ENCODE data around the gene MAVS. TPM values are rescaled to one million over a fixed set of nuclear protein-coding genes. Genes with fewer than 3 reads are reported as not detected.

The MAVS gene
- total RNA-seq, 1 experiment from 2014 or later: 38.7 TPM

DNA sequence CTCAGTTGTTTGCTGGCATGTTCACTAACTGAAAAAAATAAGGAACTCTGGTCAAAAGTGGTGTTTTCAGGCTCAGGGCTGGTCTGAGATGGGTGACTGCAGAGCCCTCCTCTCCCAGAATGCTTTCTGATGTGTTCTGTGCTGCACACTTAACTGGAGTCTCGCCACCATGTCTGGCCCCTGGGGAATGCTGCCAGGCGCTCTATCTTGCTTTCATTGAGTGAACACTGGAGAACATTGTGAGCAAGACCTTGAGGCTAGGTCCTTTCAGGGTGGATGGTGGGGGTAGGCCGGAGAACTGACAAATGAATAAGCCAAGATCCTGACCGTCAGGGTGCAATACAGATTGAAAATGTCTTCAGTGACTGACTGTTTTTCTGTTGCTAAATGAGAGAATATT lies 62.0 kb downstream of the MAVS start:
- H3K36me3 ChIP-seq (ENCODE audit: low read depth, low read length): peaks cover 49% of the 10 kb centered on the region

DNA sequence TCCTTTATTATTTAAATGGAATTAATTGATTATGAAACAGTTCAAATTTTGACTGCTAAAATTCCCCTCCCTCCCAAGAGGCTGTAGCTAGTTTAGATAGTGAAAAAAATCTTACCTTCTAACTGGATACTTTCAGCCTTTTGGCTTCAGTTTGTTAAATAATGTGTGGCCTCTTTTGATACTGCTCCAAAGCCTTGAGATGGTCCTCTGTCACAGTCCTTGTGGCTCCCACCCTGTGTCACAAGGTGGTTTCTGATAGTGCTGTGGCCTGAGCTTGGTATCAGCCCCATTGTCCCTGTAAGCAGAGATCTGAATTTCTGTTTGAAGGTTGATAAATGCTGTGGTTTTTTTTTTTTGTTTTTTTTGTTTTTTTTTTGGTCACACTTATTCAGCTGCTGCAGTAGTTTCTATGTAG lies 63.3 kb downstream of the MAVS start:
- ChIA-PET POLR2A (ENCODE audit: unreplicated experiment) (no interaction called here), CTCF (interaction anchor here (0.5 kb wide), 1 partner anchor 92 kb away, joined by 3 read pairs; no protein-coding TSS in a partner anchor)
- H3K36me3 ChIP-seq (ENCODE audit: low read depth, low read length): peaks cover 59% of the 10 kb centered on the region
- H3K4me3 ChIP-seq (ENCODE audit: low read length): no peak overlapping the region
- H3K9me2 ChIP-seq (replicated peaks; ENCODE audit: low read length): no peaks in the 10 kb centered on the region
- H3K27me3 ChIP-seq (ENCODE audit: low read length): no peaks in the 10 kb centered on the region
- peaks cover 90% of the 10 kb centered on the region for H3K79me2 ChIP-seq (ENCODE audit: low read length)
- DNase-seq (no peak), ATAC-seq (no peak)
- peaks cover 35% of the 10 kb centered on the region for H4K20me1 ChIP-seq (ENCODE audit: low read length)
- no peak overlapping the region for H3K27ac ChIP-seq (ENCODE audit: low read length)
- intact Hi-C loops (cut with micrococcal nuclease): no loop called here
- H3K9me3 ChIP-seq (ENCODE audit: low read length): no peaks in the 10 kb centered on the region
- H2AFZ ChIP-seq (ENCODE audit: low read length): no peak overlapping the region
- no peak for TF ChIP-seq EZH2 (IDR thresholded peaks at IDR 0.05; ENCODE audit: low read length, unreplicated experiment)
- TF ChIP-seq, protein P1, sequence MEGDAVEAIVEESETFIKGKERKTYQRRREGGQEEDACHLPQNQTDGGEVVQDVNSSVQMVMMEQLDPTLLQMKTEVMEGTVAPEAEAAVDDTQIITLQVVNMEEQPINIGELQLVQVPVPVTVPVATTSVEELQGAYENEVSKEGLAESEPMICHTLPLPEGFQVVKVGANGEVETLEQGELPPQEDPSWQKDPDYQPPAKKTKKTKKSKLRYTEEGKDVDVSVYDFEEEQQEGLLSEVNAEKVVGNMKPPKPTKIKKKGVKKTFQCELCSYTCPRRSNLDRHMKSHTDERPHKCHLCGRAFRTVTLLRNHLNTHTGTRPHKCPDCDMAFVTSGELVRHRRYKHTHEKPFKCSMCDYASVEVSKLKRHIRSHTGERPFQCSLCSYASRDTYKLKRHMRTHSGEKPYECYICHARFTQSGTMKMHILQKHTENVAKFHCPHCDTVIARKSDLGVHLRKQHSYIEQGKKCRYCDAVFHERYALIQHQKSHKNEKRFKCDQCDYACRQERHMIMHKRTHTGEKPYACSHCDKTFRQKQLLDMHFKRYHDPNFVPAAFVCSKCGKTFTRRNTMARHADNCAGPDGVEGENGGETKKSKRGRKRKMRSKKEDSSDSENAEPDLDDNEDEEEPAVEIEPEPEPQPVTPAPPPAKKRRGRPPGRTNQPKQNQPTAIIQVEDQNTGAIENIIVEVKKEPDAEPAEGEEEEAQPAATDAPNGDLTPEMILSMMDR (conservative IDR thresholded peaks at IDR 0.05; ENCODE audit: low read depth, low read length): no peak
- no peak for TF ChIP-seq EZH2phosphoT487 (IDR thresholded peaks at IDR 0.05; ENCODE audit: borderline replicate concordance, low read length)
- H3K4me1 ChIP-seq (ENCODE audit: insufficient read depth, low read length): no peaks in the 10 kb centered on the region
- no peak overlapping the region for H3K4me2 ChIP-seq (ENCODE audit: low read length)
- H3F3A ChIP-seq (ENCODE audit: low read length, unreplicated experiment): peaks cover 4% of the 10 kb centered on the region
- H3K9ac ChIP-seq (ENCODE audit: low read length): no peak overlapping the region
- BruUV-seq (replicated peaks): no TSS peak

More for the DNA sequence above, 62.0 kb downstream of the MAVS start:
- H2AFZ ChIP-seq (ENCODE audit: low read length): no peak overlapping the region
- no peaks in the 10 kb centered on the region for H3K4me1 ChIP-seq (ENCODE audit: insufficient read depth, low read length)
- DNase-seq: no peak
- H3K9ac ChIP-seq (ENCODE audit: low read length): no peak overlapping the region
- TF ChIP-seq, protein P1 (conservative IDR thresholded peaks at IDR 0.05; ENCODE audit: low read depth, low read length): no peak
- TF ChIP-seq EZH2 (IDR thresholded peaks at IDR 0.05; ENCODE audit: low read length, unreplicated experiment): no peak
- TF ChIP-seq EZH2phosphoT487 (IDR thresholded peaks at IDR 0.05; ENCODE audit: borderline replicate concordance, low read length): no peak
- CTCF ChIA-PET: no interaction called here
- H3K79me2 ChIP-seq (ENCODE audit: low read length): peaks cover 92% of the 10 kb centered on the region
- H3K27me3 ChIP-seq (ENCODE audit: low read length): no peaks in the 10 kb centered on the region
- peaks cover 7% of the 10 kb centered on the region for H3F3A ChIP-seq (ENCODE audit: low read length, unreplicated experiment)
- H3K9me3 ChIP-seq (ENCODE audit: low read length): no peaks in the 10 kb centered on the region
- no peaks in the 10 kb centered on the region for H3K9me2 ChIP-seq (replicated peaks; ENCODE audit: low read length)
- H3K27ac ChIP-seq (ENCODE audit: low read length): no peak overlapping the region
- H4K20me1 ChIP-seq (ENCODE audit: low read length): peaks cover 48% of the 10 kb centered on the region
- no peak for ATAC-seq
- POLR2A ChIA-PET (ENCODE audit: unreplicated experiment): no interaction called here
- no peak overlapping the region for H3K4me2 ChIP-seq (ENCODE audit: low read length)
- intact Hi-C loops (cut with micrococcal nuclease): no loop called here
- BruUV-seq (replicated peaks): TSS peak; percentile 20
- H3K4me3 ChIP-seq (ENCODE audit: low read length): no peak overlapping the region

DNA sequence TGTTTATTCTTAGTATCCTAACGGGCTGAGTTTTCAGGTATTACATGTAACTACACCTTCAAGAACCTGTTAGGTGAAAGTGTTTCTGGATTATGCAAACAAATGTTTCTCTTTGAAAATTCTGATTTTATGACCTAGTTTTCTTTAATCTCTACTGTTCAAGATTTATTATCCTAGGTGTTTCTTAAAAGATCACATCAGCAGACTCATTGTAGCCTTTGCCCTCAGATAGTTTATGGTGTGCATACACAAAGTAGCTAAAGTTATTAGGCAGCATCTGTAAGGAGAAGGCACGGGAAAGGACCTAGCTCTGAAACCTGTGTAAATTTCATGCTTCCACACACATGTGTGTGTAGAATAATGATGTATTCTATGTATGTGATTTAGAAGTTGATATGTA lies 64.2 kb downstream of the MAVS start:
- no peak for DNase-seq
- no peak overlapping the region for H3K9ac ChIP-seq (ENCODE audit: low read length)
- H3K4me3 ChIP-seq (ENCODE audit: low read length): no peak overlapping the region
- no TSS peak for BruUV-seq (replicated peaks)
- peaks cover 4% of the 10 kb centered on the region for H3F3A ChIP-seq (ENCODE audit: low read length, unreplicated experiment)
- TF ChIP-seq EZH2phosphoT487 (IDR thresholded peaks at IDR 0.05; ENCODE audit: borderline replicate concordance, low read length): no peak
- TF ChIP-seq, protein P1 (conservative IDR thresholded peaks at IDR 0.05; ENCODE audit: low read depth, low read length): no peak
- TF ChIP-seq EZH2 (IDR thresholded peaks at IDR 0.05; ENCODE audit: low read length, unreplicated experiment): no peak
- no peak overlapping the region for H2AFZ ChIP-seq (ENCODE audit: low read length)
- no peak overlapping the region for H3K4me2 ChIP-seq (ENCODE audit: low read length)
- POLR2A ChIA-PET (ENCODE audit: unreplicated experiment): no interaction called here
- H3K79me2 ChIP-seq (ENCODE audit: low read length): peaks cover 90% of the 10 kb centered on the region
- no peaks in the 10 kb centered on the region for H3K9me2 ChIP-seq (replicated peaks; ENCODE audit: low read length)
- H3K4me1 ChIP-seq (ENCODE audit: insufficient read depth, low read length): no peaks in the 10 kb centered on the region
- CTCF ChIA-PET: no interaction called here
- H3K9me3 ChIP-seq (ENCODE audit: low read length): no peaks in the 10 kb centered on the region
- H3K27me3 ChIP-seq (ENCODE audit: low read length): no peaks in the 10 kb centered on the region
- peaks cover 64% of the 10 kb centered on the region for H3K36me3 ChIP-seq (ENCODE audit: low read depth, low read length)
- no peak overlapping the region for H3K27ac ChIP-seq (ENCODE audit: low read length)
- peaks cover 36% of the 10 kb centered on the region for H4K20me1 ChIP-seq (ENCODE audit: low read length)
- intact Hi-C loops (cut with micrococcal nuclease): no loop called here
- ATAC-seq: no peak
